GM21447 (cell line): ENCODE data around the gene PTGFR.

ENCODE experiments used
- ATAC-seq: cut with Tn5 transposase; IDR thresholded peaks from one replicate; pipeline ENCODE4 v1.9.1; 2021; ENCODE audit not compliant: unreplicated experiment

Gene PTGFR

GRCh38 chr1:78587211-78587610, 96.4 kb downstream of the PTGFR start:
- no peak for ATAC-seq
